WTC11 (cell line): ENCODE results near the gene ATL2. TPM values are rescaled to one million over a fixed set of nuclear protein-coding genes. Genes with fewer than 3 reads are reported as not detected.

Source experiments
- ATAC-seq: fragments of 200-7000 bp; cut with Tn5 transposase; 2 replicates; pipeline ENCODE4 v1.10.0; 2021; ENCODE audit warnings: mild to moderate bottlenecking, moderate library complexity
- CTCF ChIA-PET: fragments of 300-600 bp; sonication (Branson Sonifier 250); formaldehyde crosslinking; loops from one replicate; lab custom pipeline; 2021; ENCODE audit warnings: antibody characterized with exemption; lab: Charles Lee
- POLR2A ChIA-PET: fragments of 350-600 bp; sonication (Branson Sonifier 250); formaldehyde crosslinking; loops from one replicate; lab custom pipeline; 2021; ENCODE audit warnings: antibody characterized with exemption; lab: Charles Lee
- DNase-seq: peaks from one replicate; pipeline ENCODE4 v3.0.0; 2021; ENCODE audit warnings: low spot score
- H3K27ac Mint-ChIP-seq: 2 replicates; pipeline ENCODE4 v1.8.0; 2021; ENCODE audit warnings: mixed read lengths
- H3K27me3 Mint-ChIP-seq: 2 replicates; pipeline ENCODE4 v1.8.0; 2021; ENCODE audit warnings: low read depth, mild to moderate bottlenecking, moderate library complexity, mixed read lengths
- H3K36me3 Mint-ChIP-seq: 2 replicates; pipeline ENCODE4 v1.8.0; 2021; ENCODE audit warnings: mixed read lengths
- H3K4me1 Mint-ChIP-seq: 2 replicates; pipeline ENCODE4 v1.8.0; 2022; ENCODE audit warnings: mixed read lengths
- H3K4me3 Mint-ChIP-seq: 2 replicates; pipeline ENCODE4 v1.8.0; 2021; ENCODE audit warnings: mild to moderate bottlenecking, moderate library complexity, mixed read lengths
- H3K9me3 Mint-ChIP-seq: 2 replicates; pipeline ENCODE4 v1.8.0; 2021; ENCODE audit warnings: mixed read lengths
- ATF1 ChIP-seq: sonication (generic); formaldehyde crosslinking; IDR thresholded peaks from 2 replicates; pipeline ENCODE4 v1.8.1; 2023; ENCODE audit warnings: mild to moderate bottlenecking, moderate library complexity, missing genetic modification reagents
- CBFB ChIP-seq: sonication (generic); formaldehyde crosslinking; IDR thresholded peaks from 2 replicates; pipeline ENCODE4 v1.8.1; 2022; ENCODE audit warnings: mild to moderate bottlenecking, low read depth, missing genetic modification reagents
- ELF4 ChIP-seq: sonication (generic); formaldehyde crosslinking; IDR thresholded peaks from 2 replicates; pipeline ENCODE4 v1.8.1; 2022; ENCODE audit warnings: low read depth, mild to moderate bottlenecking, moderate library complexity, missing genetic modification reagents
- GTF2I ChIP-seq: fragments of 250-450 bp; sonication (Bioruptor Pico); conservative IDR thresholded peaks from 2 replicates; pipeline ENCODE4 v1.4.0; 2021; ENCODE audit warnings: mild to moderate bottlenecking
- KAT7 ChIP-seq: sonication (generic); formaldehyde crosslinking; IDR thresholded peaks from 2 replicates; pipeline ENCODE4 v1.8.1; 2023; ENCODE audit warnings: missing genetic modification reagents, mild to moderate bottlenecking, borderline replicate concordance
- MXD4 ChIP-seq: fragments of 250-450 bp; sonication (Bioruptor Pico); IDR thresholded peaks from 2 replicates; pipeline ENCODE4 v1.8.0; 2021; ENCODE audit warnings: mild to moderate bottlenecking, moderate library complexity, borderline replicate concordance
- NR2C2 ChIP-seq: sonication (generic); formaldehyde crosslinking; IDR thresholded peaks from 2 replicates; pipeline ENCODE4 v1.8.0; 2022; ENCODE audit warnings: mild to moderate bottlenecking, missing genetic modification reagents
- OVOL2 ChIP-seq: fragments of 250-450 bp; sonication (Bioruptor Pico); IDR thresholded peaks from 2 replicates; pipeline ENCODE4 v1.9.0; 2021; ENCODE audit warnings: mild to moderate bottlenecking, borderline replicate concordance
- SMAD4 ChIP-seq: sonication (generic); formaldehyde crosslinking; IDR thresholded peaks from 2 replicates; pipeline ENCODE4 v1.8.0; 2022; ENCODE audit warnings: mild to moderate bottlenecking, missing genetic modification reagents
- SOX15 ChIP-seq: fragments of 250-450 bp; sonication (Bioruptor Pico); IDR thresholded peaks from 2 replicates; pipeline ENCODE4 v1.9.0; 2021; ENCODE audit warnings: mild to moderate bottlenecking
- SP1 ChIP-seq: sonication (generic); formaldehyde crosslinking; conservative IDR thresholded peaks from 2 replicates; pipeline ENCODE4 v1.8.1; 2022; ENCODE audit warnings: missing genetic modification reagents
- TCF7 ChIP-seq: sonication (generic); formaldehyde crosslinking; IDR thresholded peaks from 2 replicates; pipeline ENCODE4 v1.8.0; 2022; ENCODE audit warnings: mild to moderate bottlenecking, low read depth, missing genetic modification reagents, moderate library complexity
- TP53 ChIP-seq: sonication (generic); formaldehyde crosslinking; IDR thresholded peaks from 2 replicates; pipeline ENCODE4 v1.8.1; 2023; ENCODE audit warnings: mild to moderate bottlenecking, missing genetic modification reagents
- ZBTB21 ChIP-seq: sonication (generic); formaldehyde crosslinking; IDR thresholded peaks from 2 replicates; pipeline ENCODE4 v1.8.1; 2023; ENCODE audit warnings: mild to moderate bottlenecking, missing genetic modification reagents, borderline replicate concordance
- ZNF121 ChIP-seq: sonication (generic); formaldehyde crosslinking; IDR thresholded peaks from 2 replicates; pipeline ENCODE4 v1.8.0; 2023; ENCODE audit warnings: missing genetic modification reagents
- ZNF232 ChIP-seq: sonication (generic); formaldehyde crosslinking; IDR thresholded peaks from 2 replicates; pipeline ENCODE4 v1.8.0; 2022; ENCODE audit warnings: mild to moderate bottlenecking, missing genetic modification reagents
- ZNF423 ChIP-seq: fragments of 250-450 bp; sonication (Bioruptor Pico); IDR thresholded peaks from 2 replicates; pipeline ENCODE4 v2.1.2; 2022; ENCODE audit warnings: mild to moderate bottlenecking, moderate library complexity
- ZNF512 ChIP-seq: sonication (generic); formaldehyde crosslinking; IDR thresholded peaks from 2 replicates; pipeline ENCODE4 v1.8.1; 2022; ENCODE audit warnings: missing genetic modification reagents, borderline replicate concordance
- ZNF671 ChIP-seq: fragments of 250-450 bp; sonication (Bioruptor Pico); IDR thresholded peaks from 2 replicates; pipeline ENCODE4 v1.8.0; 2021; ENCODE audit warnings: mild to moderate bottlenecking
- total RNA-seq: library from RNA; stranded (reverse); gene quantifications from 3 replicates; pipeline ENCODE4 v1.2.3, GENCODE V29; 2021
- TF ChIP-seq, protein P1 (sequence below): fragments of 250-450 bp; sonication (Bioruptor Pico); IDR thresholded peaks from 2 replicates; pipeline ENCODE4 v1.9.0; 2021; ENCODE audit warnings: mild to moderate bottlenecking
- TF ChIP-seq, protein P2 (sequence below): fragments of 250-450 bp; sonication (Bioruptor Pico); IDR thresholded peaks from 2 replicates; pipeline ENCODE4 v2.1.2; 2022; ENCODE audit warnings: mild to moderate bottlenecking, moderate library complexity
- TF ChIP-seq, protein P3 (sequence below): fragments of 250-450 bp; sonication (Bioruptor Pico); IDR thresholded peaks from 2 replicates; pipeline ENCODE4 v1.8.0; 2021; ENCODE audit warnings: mild to moderate bottlenecking
- TF ChIP-seq, protein P4 (sequence below): sonication (generic); formaldehyde crosslinking; IDR thresholded peaks from 2 replicates; pipeline ENCODE4 v1.8.1; 2023; ENCODE audit warnings: mild to moderate bottlenecking, missing genetic modification reagents
- TF ChIP-seq, protein P5 (sequence below): sonication (generic); formaldehyde crosslinking; IDR thresholded peaks from 2 replicates; pipeline ENCODE4 v1.8.0; 2022; ENCODE audit warnings: mild to moderate bottlenecking, missing genetic modification reagents

The ATL2 gene
- total RNA-seq, 1 experiment from 2014 or later: 90.5 TPM

- Mint-ChIP-seq H3K27ac (peak overlapping the region; percentile 73), H3K27me3 (no peaks in the 10 kb centered on the region), H3K4me1 (peaks cover 19% of the 10 kb centered on the region), H3K36me3 (peaks cover 7% of the 10 kb centered on the region), H3K4me3 (no peak overlapping the region), H3K9me3 (no peaks in the 10 kb centered on the region)
- ATAC-seq: no peak
- TF ChIP-seq SOX15 (CRISPR knock-in tag): no peak
- TF ChIP-seq GTF2I (CRISPR knock-in tag): no peak
- TF ChIP-seq ELF4 (CRISPR knock-in tag): no peak
- TF ChIP-seq, protein P1, sequence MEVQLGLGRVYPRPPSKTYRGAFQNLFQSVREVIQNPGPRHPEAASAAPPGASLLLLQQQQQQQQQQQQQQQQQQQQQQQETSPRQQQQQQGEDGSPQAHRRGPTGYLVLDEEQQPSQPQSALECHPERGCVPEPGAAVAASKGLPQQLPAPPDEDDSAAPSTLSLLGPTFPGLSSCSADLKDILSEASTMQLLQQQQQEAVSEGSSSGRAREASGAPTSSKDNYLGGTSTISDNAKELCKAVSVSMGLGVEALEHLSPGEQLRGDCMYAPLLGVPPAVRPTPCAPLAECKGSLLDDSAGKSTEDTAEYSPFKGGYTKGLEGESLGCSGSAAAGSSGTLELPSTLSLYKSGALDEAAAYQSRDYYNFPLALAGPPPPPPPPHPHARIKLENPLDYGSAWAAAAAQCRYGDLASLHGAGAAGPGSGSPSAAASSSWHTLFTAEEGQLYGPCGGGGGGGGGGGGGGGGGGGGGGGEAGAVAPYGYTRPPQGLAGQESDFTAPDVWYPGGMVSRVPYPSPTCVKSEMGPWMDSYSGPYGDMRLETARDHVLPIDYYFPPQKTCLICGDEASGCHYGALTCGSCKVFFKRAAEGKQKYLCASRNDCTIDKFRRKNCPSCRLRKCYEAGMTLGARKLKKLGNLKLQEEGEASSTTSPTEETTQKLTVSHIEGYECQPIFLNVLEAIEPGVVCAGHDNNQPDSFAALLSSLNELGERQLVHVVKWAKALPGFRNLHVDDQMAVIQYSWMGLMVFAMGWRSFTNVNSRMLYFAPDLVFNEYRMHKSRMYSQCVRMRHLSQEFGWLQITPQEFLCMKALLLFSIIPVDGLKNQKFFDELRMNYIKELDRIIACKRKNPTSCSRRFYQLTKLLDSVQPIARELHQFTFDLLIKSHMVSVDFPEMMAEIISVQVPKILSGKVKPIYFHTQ (CRISPR knock-in tag): no peak
- no peak for TF ChIP-seq CBFB (CRISPR knock-in tag)
- TF ChIP-seq TP53 (CRISPR knock-in tag): no peak
- no peak for TF ChIP-seq MXD4 (CRISPR knock-in tag)
- TF ChIP-seq SP1 (CRISPR knock-in tag): no peak
- TF ChIP-seq ATF1: no peak
- no peak for TF ChIP-seq SMAD4
- no peak for TF ChIP-seq TCF7 (CRISPR knock-in tag)
- POLR2A ChIA-PET: no interaction called here
- no peak for DNase-seq
- CTCF ChIA-PET: interaction anchor here (0.9 kb wide), 1 partner anchor 53 kb away, joined by 3 read pairs; no protein-coding TSS in a partner anchor
Measured at GRCh38 chr2:38323623-38324022, 53.5 kb downstream of the ATL2 start.

GRCh38 chr2:38322224-38322914 lies 54.7 kb downstream of the ATL2 start:
- peaks cover 7% of the 10 kb centered on the region for H3K36me3 Mint-ChIP-seq
- CTCF ChIA-PET: interaction anchor here (0.6 kb wide), 1 partner anchor 75 kb away, joined by 3 read pairs; no protein-coding TSS in a partner anchor
- H3K27me3 Mint-ChIP-seq: no peaks in the 10 kb centered on the region
- no peaks in the 10 kb centered on the region for H3K9me3 Mint-ChIP-seq
- ATAC-seq: no peak
- H3K4me1 Mint-ChIP-seq: peaks cover 19% of the 10 kb centered on the region
- H3K27ac Mint-ChIP-seq: no peak overlapping the region
- DNase-seq: no peak
- POLR2A ChIA-PET: no interaction called here
- H3K4me3 Mint-ChIP-seq: no peak overlapping the region
- TF ChIP-seq ZNF671 (CRISPR knock-in tag): no peak
- TF ChIP-seq ZNF423: no peak
- TF ChIP-seq, protein P1 (CRISPR knock-in tag): no peak
- TF ChIP-seq, protein P2, sequence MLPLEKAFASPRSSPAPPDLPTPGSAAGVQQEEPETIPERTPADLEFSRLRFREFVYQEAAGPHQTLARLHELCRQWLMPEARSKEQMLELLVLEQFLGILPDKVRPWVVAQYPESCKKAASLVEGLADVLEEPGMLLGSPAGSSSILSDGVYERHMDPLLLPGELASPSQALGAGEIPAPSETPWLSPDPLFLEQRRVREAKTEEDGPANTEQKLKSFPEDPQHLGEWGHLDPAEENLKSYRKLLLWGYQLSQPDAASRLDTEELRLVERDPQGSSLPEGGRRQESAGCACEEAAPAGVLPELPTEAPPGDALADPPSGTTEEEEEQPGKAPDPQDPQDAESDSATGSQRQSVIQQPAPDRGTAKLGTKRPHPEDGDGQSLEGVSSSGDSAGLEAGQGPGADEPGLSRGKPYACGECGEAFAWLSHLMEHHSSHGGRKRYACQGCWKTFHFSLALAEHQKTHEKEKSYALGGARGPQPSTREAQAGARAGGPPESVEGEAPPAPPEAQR (CRISPR knock-in tag): no peak
- TF ChIP-seq OVOL2: no peak
- TF ChIP-seq, protein P3, sequence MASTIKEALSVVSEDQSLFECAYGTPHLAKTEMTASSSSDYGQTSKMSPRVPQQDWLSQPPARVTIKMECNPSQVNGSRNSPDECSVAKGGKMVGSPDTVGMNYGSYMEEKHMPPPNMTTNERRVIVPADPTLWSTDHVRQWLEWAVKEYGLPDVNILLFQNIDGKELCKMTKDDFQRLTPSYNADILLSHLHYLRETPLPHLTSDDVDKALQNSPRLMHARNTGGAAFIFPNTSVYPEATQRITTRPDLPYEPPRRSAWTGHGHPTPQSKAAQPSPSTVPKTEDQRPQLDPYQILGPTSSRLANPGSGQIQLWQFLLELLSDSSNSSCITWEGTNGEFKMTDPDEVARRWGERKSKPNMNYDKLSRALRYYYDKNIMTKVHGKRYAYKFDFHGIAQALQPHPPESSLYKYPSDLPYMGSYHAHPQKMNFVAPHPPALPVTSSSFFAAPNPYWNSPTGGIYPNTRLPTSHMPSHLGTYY: no peak
- no peak for TF ChIP-seq ZNF232 (CRISPR knock-in tag)
- TF ChIP-seq, protein P4, sequence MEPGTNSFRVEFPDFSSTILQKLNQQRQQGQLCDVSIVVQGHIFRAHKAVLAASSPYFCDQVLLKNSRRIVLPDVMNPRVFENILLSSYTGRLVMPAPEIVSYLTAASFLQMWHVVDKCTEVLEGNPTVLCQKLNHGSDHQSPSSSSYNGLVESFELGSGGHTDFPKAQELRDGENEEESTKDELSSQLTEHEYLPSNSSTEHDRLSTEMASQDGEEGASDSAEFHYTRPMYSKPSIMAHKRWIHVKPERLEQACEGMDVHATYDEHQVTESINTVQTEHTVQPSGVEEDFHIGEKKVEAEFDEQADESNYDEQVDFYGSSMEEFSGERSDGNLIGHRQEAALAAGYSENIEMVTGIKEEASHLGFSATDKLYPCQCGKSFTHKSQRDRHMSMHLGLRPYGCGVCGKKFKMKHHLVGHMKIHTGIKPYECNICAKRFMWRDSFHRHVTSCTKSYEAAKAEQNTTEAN: no peak
- TF ChIP-seq ZNF121 (CRISPR knock-in tag): no peak
- TF ChIP-seq ZNF512 (CRISPR knock-in tag): no peak
- TF ChIP-seq KAT7 (CRISPR knock-in tag): no peak
- TF ChIP-seq SP1 (CRISPR knock-in tag): no peak
- no peak for TF ChIP-seq NR2C2
- TF ChIP-seq, protein P5, sequence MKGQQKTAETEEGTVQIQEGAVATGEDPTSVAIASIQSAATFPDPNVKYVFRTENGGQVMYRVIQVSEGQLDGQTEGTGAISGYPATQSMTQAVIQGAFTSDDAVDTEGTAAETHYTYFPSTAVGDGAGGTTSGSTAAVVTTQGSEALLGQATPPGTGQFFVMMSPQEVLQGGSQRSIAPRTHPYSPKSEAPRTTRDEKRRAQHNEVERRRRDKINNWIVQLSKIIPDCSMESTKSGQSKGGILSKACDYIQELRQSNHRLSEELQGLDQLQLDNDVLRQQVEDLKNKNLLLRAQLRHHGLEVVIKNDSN (CRISPR knock-in tag): no peak
- TF ChIP-seq ZBTB21 (CRISPR knock-in tag): no peak
